ENCODE data around the gene GPR37L1.

GRCh38 chr1:202107801-202108731 is 14.7 kb upstream of the GPR37L1 start:
- no peak for TF ChIP-seq POLR2A (IDR thresholded peaks at IDR 0.05)
- TF ChIP-seq CTCF (IDR thresholded peaks at IDR 0.05 in 8 of 11, conservative IDR thresholded peaks at IDR 0.05 in 3 of 11), result no peak
- no peak for TF ChIP-seq POLR2AphosphoS5 (IDR thresholded peaks at IDR 0.05)
